DMS79 treated with DMSO at 0.1 percent for 48 hours (cell line): Measurements from ENCODE around the gene ATP6V0D1.

Experiments
- DNase-seq: peaks from one replicate; lab custom pipeline; 2025; lab: John Stamatoyannopoulos, UW

Gene ATP6V0D1

GRCh38 chr16:67407176-67407787 is 73.7 kb downstream of the ATP6V0D1 start:
- DNase-seq = no peak

GRCh38 chr16:67406111-67406971 is 74.6 kb downstream of the ATP6V0D1 start:
- no peak for DNase-seq

GRCh38 chr16:67405336-67405735 is 75.6 kb downstream of the ATP6V0D1 start:
- DNase-seq = no peak

GRCh38 chr16:67404740-67405226 is 76.2 kb downstream of the ATP6V0D1 start:
- DNase-seq = peak; percentile 7

- DNase-seq = no peak
These were observed 76.9 kb downstream of the ATP6V0D1 start for GRCh38 chr16:67403976-67404555.

- DNase-seq = no peak
These were observed 80.1 kb downstream of the ATP6V0D1 start for GRCh38 chr16:67400901-67401300.

- DNase-seq = no peak
These were observed 80.9 kb downstream of the ATP6V0D1 start for GRCh38 chr16:67399749-67400704.

GRCh38 chr16:67399218-67399733 is 81.7 kb downstream of the ATP6V0D1 start:
- no peak for DNase-seq

GRCh38 chr16:67398546-67399217 is 82.3 kb downstream of the ATP6V0D1 start:
- DNase-seq = no peak

GRCh38 chr16:67397812-67398545 is 83.0 kb downstream of the ATP6V0D1 start:
- no peak for DNase-seq

- DNase-seq = no peak
These were observed 83.7 kb downstream of the ATP6V0D1 start for GRCh38 chr16:67397036-67397801.

- peak; percentile 72 for DNase-seq
These were observed 84.6 kb downstream of the ATP6V0D1 start for GRCh38 chr16:67396159-67397035.

GRCh38 chr16:67395458-67396158 is 85.3 kb downstream of the ATP6V0D1 start:
- peak; percentile 47 for DNase-seq

- DNase-seq = no peak
These were observed 85.9 kb downstream of the ATP6V0D1 start for GRCh38 chr16:67395105-67395457.

GRCh38 chr16:67394155-67395104 is 86.5 kb downstream of the ATP6V0D1 start:
- no peak for DNase-seq

GRCh38 chr16:67393788-67394154 is 87.2 kb downstream of the ATP6V0D1 start:
- DNase-seq = no peak
